ENCODE results near the gene AHRR.

Gene AHRR

DNA sequence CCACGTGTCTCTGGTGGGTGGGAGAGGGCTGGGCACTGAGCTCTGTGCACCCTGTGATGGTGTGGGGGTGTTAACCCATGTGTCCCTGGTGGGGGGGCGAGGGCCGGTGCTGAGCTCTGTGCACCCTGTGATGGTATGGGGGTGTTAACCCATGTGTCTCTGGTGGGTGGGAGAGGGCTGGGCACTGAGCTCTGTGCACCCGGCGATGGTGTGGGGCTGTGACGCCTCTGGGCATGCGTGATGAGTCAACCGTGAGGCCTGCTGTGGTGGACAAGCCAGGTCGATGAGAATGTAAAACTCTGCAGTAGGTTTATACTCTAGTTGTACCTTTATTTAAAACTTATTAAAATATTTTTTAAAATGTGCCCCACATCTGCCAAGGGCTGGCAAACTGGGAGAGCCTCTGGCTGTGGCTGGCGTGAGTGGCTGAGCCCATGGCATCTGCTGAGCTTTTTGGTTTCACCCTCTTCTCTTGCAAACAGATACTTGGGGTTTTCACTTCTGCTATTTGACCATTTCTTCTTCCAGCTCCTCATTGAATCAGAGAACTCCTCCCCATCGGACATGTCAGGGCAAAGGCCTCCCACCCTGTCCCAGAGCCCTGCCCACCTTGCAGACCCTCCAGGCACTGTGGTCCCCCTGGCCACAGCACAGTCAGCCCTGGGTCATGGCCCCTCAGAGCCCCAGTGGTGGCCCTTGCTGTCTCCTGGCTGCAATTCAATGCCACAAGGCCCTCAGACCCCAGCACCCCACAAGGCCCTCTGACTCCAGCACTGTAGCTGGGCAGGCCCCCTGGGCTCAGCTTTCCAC is 103.0 kb downstream of the AHRR start:
- no peak overlapping the region for H3K9ac ChIP-seq (ENCODE audit: low read length)
- H3K23ac ChIP-seq (ENCODE audit: low read length), result no peak overlapping the region
- H3K36me3 ChIP-seq (ENCODE audit: control insufficient read depth in 1 of 2, insufficient read depth in 2 of 2, low read length in 2 of 2), result no peaks in the 10 kb centered on the region
- DNase-seq, result peak in 1 of 2 donors; percentile 43
- no CpG with 5 or more reads among the region's 11 CpGs for WGBS (ENCODE audit: extremely low coverage, insufficient coverage, insufficient read length)
- H3K18ac ChIP-seq (ENCODE audit: low read length), result peak overlapping the region; percentile 14
- H3K4me1 ChIP-seq (ENCODE audit: control insufficient read depth in 1 of 2, insufficient read depth in 2 of 2, low read length in 2 of 2), result peaks cover 3 to 4% of the 10 kb centered on the region in 2 experiments
- H3K79me2 ChIP-seq (ENCODE audit: control insufficient read depth, insufficient read depth, low read length, poor library complexity), result no peaks in the 10 kb centered on the region
- H3K9me3 ChIP-seq (ENCODE audit: insufficient read depth, low read depth, low read length), result peaks cover 1% of the 10 kb centered on the region
- peak overlapping the region; percentile 35 for H3K14ac ChIP-seq (ENCODE audit: low read length)
- H4K12ac ChIP-seq (ENCODE audit: low read depth, low read length), result no peak overlapping the region
- no peak overlapping the region for H3K4me2 ChIP-seq (ENCODE audit: low read length)
- H2AFZ ChIP-seq (ENCODE audit: insufficient read depth, low read length, poor library complexity), result no peak overlapping the region
- peak overlapping the region; percentile 6 for H2BK120ac ChIP-seq (ENCODE audit: insufficient read depth, low read length, poor library complexity)
- H4K8ac ChIP-seq (ENCODE audit: low read depth, low read length), result peak overlapping the region; percentile 30
- H2BK5ac ChIP-seq (ENCODE audit: low read depth, low read length, poor library complexity), result peak overlapping the region; percentile 18
- peak overlapping the region; percentile 50 for H2AK5ac ChIP-seq (ENCODE audit: low read length)
- no peak overlapping the region for H3K4ac ChIP-seq (ENCODE audit: low read depth, low read length)
- H3K79me1 ChIP-seq (ENCODE audit: low read length), result peaks cover 3% of the 10 kb centered on the region
- no peak overlapping the region for H2BK12ac ChIP-seq (ENCODE audit: low read length)
- peak overlapping the region; percentile 46 for H4K91ac ChIP-seq (ENCODE audit: low read depth, low read length)
- H3K27me3 ChIP-seq (ENCODE audit: insufficient read depth, low read length), result no peaks in the 10 kb centered on the region
- H3K27ac ChIP-seq (ENCODE audit: low read depth, low read length), result no peak overlapping the region
- no peak overlapping the region for H3K4me3 ChIP-seq (ENCODE audit: low read depth, low read length)

DNA sequence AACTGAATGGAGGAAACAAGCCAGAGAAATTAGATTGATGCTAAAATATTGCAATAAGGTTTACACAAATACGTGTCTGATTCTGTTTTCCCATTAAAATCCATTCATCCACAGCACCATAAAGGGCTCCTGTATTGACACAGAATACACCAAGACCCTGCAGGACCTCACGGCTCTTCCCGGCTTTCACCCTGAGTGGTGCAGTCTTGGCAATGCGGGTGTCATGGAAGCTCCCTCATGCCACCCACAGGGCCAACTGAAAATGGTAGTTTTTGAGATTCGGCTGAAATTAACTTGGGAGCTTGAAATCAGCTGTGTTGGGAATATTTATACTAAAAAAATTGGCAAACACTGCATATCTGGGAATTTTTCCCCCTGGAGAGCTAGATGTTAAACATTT is 104.2 kb downstream of the AHRR start:
- DNase-seq, result peak in 1 of 2 donors; percentile 28

GRCh38 chr5:426392-426976 is 105.0 kb downstream of the AHRR start:
- no peak overlapping the region for H3K9ac ChIP-seq (ENCODE audit: low read length)
- no peak overlapping the region for H3K18ac ChIP-seq (ENCODE audit: low read length)
- peaks cover 1% of the 10 kb centered on the region for H3K9me3 ChIP-seq (ENCODE audit: insufficient read depth, low read depth, low read length)
- H3K23ac ChIP-seq (ENCODE audit: low read length), result no peak overlapping the region
- H4K8ac ChIP-seq (ENCODE audit: low read depth, low read length), result no peak overlapping the region
- 100% methylated on average over 1 of the region's 3 CpGs for WGBS (ENCODE audit: extremely low coverage, insufficient coverage, insufficient read length)
- H2BK5ac ChIP-seq (ENCODE audit: low read depth, low read length, poor library complexity), result no peak overlapping the region
- H4K12ac ChIP-seq (ENCODE audit: low read depth, low read length), result no peak overlapping the region
- H2BK120ac ChIP-seq (ENCODE audit: insufficient read depth, low read length, poor library complexity), result no peak overlapping the region
- H3K79me2 ChIP-seq (ENCODE audit: control insufficient read depth, insufficient read depth, low read length, poor library complexity), result no peaks in the 10 kb centered on the region
- no peak overlapping the region for H3K4ac ChIP-seq (ENCODE audit: low read depth, low read length)
- no peaks in the 10 kb centered on the region for H3K36me3 ChIP-seq (ENCODE audit: control insufficient read depth in 1 of 2, insufficient read depth in 2 of 2, low read length in 2 of 2)
- H3K14ac ChIP-seq (ENCODE audit: low read length), result no peak overlapping the region
- H3K4me1 ChIP-seq (ENCODE audit: control insufficient read depth in 1 of 2, insufficient read depth in 2 of 2, low read length in 2 of 2), result peaks cover 0 to 3% of the 10 kb centered on the region in 2 experiments
- no peaks in the 10 kb centered on the region for H3K27me3 ChIP-seq (ENCODE audit: insufficient read depth, low read length)
- peaks cover 3% of the 10 kb centered on the region for H3K79me1 ChIP-seq (ENCODE audit: low read length)
- no peak overlapping the region for H2AK5ac ChIP-seq (ENCODE audit: low read length)
- H2BK12ac ChIP-seq (ENCODE audit: low read length), result no peak overlapping the region
- H3K27ac ChIP-seq (ENCODE audit: low read depth, low read length), result no peak overlapping the region
- no peak overlapping the region for H3K4me3 ChIP-seq (ENCODE audit: low read depth, low read length)
- no peak overlapping the region for H2AFZ ChIP-seq (ENCODE audit: insufficient read depth, low read length, poor library complexity)
- no peak overlapping the region for H4K91ac ChIP-seq (ENCODE audit: low read depth, low read length)
- DNase-seq, result no peak
- no peak overlapping the region for H3K4me2 ChIP-seq (ENCODE audit: low read length)

More for the DNA sequence above, 104.2 kb downstream of the AHRR start:
- no peaks in the 10 kb centered on the region for H3K79me2 ChIP-seq (ENCODE audit: control insufficient read depth, insufficient read depth, low read length, poor library complexity)
- H3K4ac ChIP-seq (ENCODE audit: low read depth, low read length), result no peak overlapping the region
- no peak overlapping the region for H3K18ac ChIP-seq (ENCODE audit: low read length)
- H3K9ac ChIP-seq (ENCODE audit: low read length), result no peak overlapping the region
- peaks cover 0 to 3% of the 10 kb centered on the region in 2 experiments for H3K4me1 ChIP-seq (ENCODE audit: control insufficient read depth in 1 of 2, insufficient read depth in 2 of 2, low read length in 2 of 2)
- no peak overlapping the region for H4K12ac ChIP-seq (ENCODE audit: low read depth, low read length)
- no peak overlapping the region for H2AFZ ChIP-seq (ENCODE audit: insufficient read depth, low read length, poor library complexity)
- no peak overlapping the region for H3K23ac ChIP-seq (ENCODE audit: low read length)
- H2AK5ac ChIP-seq (ENCODE audit: low read length), result no peak overlapping the region
- H3K27me3 ChIP-seq (ENCODE audit: insufficient read depth, low read length), result no peaks in the 10 kb centered on the region
- peaks cover 1% of the 10 kb centered on the region for H3K9me3 ChIP-seq (ENCODE audit: insufficient read depth, low read depth, low read length)
- no peak overlapping the region for H2BK12ac ChIP-seq (ENCODE audit: low read length)
- no peak overlapping the region for H3K14ac ChIP-seq (ENCODE audit: low read length)
- H3K27ac ChIP-seq (ENCODE audit: low read depth, low read length), result no peak overlapping the region
- no peak overlapping the region for H3K4me3 ChIP-seq (ENCODE audit: low read depth, low read length)
- H3K36me3 ChIP-seq (ENCODE audit: control insufficient read depth in 1 of 2, insufficient read depth in 2 of 2, low read length in 2 of 2), result no peaks in the 10 kb centered on the region
- H4K91ac ChIP-seq (ENCODE audit: low read depth, low read length), result no peak overlapping the region
- peaks cover 3% of the 10 kb centered on the region for H3K79me1 ChIP-seq (ENCODE audit: low read length)
- no peak overlapping the region for H4K8ac ChIP-seq (ENCODE audit: low read depth, low read length)
- no peak overlapping the region for H2BK120ac ChIP-seq (ENCODE audit: insufficient read depth, low read length, poor library complexity)
- no CpG with 5 or more reads among the region's 5 CpGs for WGBS (ENCODE audit: extremely low coverage, insufficient coverage, insufficient read length)
- H3K4me2 ChIP-seq (ENCODE audit: low read length), result no peak overlapping the region
- no peak overlapping the region for H2BK5ac ChIP-seq (ENCODE audit: low read depth, low read length, poor library complexity)

DNA sequence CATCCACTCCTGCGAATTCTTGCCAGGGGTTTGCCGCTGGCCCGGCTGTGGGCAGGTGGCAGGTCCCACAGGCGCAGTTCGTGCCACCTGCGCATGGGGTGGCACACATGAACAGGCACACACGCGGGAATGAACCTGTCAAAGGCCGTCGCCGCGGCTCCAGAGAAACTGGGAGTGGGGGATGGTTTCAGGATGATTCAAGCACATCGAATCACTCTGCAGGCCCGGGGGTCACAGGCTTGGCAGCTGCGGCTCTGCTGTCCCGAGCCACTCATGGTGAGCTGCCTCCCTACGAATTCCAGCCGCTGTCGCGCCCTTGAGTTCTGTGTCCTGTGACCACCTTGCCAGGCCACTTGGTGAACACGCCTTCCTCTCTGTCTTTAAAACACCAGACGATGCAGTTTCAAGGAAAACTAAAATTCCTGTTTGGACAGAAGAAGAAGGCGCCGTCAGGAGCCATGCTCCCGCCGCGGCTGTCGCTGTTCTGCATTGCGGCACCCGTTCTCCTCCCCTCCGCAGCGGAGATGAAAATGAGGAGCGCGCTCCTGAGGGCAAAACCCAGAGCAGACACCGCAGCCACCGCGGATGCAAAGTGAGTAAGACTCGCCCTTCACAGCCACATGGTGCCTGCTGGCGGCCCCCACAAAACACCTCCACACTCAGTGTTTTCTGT is 106.0 kb downstream of the AHRR start:
- Histone ChIP-seq H3K79me2 (ENCODE audit: control insufficient read depth, insufficient read depth, low read length, poor library complexity) (no peaks in the 10 kb centered on the region), H4K12ac (ENCODE audit: low read depth, low read length) (no peak overlapping the region), H4K91ac (ENCODE audit: low read depth, low read length) (no peak overlapping the region), H2AK5ac (ENCODE audit: low read length) (no peak overlapping the region), H2BK12ac (ENCODE audit: low read length) (no peak overlapping the region), H4K8ac (ENCODE audit: low read depth, low read length) (no peak overlapping the region), H3K4me1 (ENCODE audit: control insufficient read depth in 1 of 2, insufficient read depth in 2 of 2, low read length in 2 of 2) (peaks cover 0 to 3% of the 10 kb centered on the region in 2 experiments), H3K4ac (ENCODE audit: low read depth, low read length) (no peak overlapping the region), H3K27me3 (ENCODE audit: insufficient read depth, low read length) (no peaks in the 10 kb centered on the region), H3K9ac (ENCODE audit: low read length) (no peak overlapping the region), H3K27ac (ENCODE audit: low read depth, low read length) (no peak overlapping the region), H2AFZ (ENCODE audit: insufficient read depth, low read length, poor library complexity) (no peak overlapping the region), H3K4me3 (ENCODE audit: low read depth, low read length) (no peak overlapping the region), H3K4me2 (ENCODE audit: low read length) (no peak overlapping the region), H3K36me3 (ENCODE audit: control insufficient read depth in 1 of 2, insufficient read depth in 2 of 2, low read length in 2 of 2) (no peaks in the 10 kb centered on the region), H3K23ac (ENCODE audit: low read length) (no peak overlapping the region), H3K18ac (ENCODE audit: low read length) (no peak overlapping the region), H3K14ac (ENCODE audit: low read length) (no peak overlapping the region), H2BK120ac (ENCODE audit: insufficient read depth, low read length, poor library complexity) (no peak overlapping the region), H2BK5ac (ENCODE audit: low read depth, low read length, poor library complexity) (no peak overlapping the region), H3K79me1 (ENCODE audit: low read length) (peaks cover 3% of the 10 kb centered on the region), H3K9me3 (ENCODE audit: insufficient read depth, low read depth, low read length) (peaks cover 1% of the 10 kb centered on the region)
- no CpG with 5 or more reads among the region's 39 CpGs for WGBS (ENCODE audit: extremely low coverage, insufficient coverage, insufficient read length)
- no peak for DNase-seq
